T-helper 17 cell (primary cell): Measurements from ENCODE around the gene AQP12B. TPM values are rescaled to one million over a fixed set of nuclear protein-coding genes. Genes with fewer than 3 reads are reported as not detected.
"Not testable (repeated sequence)": the region's sequence is repeated elsewhere in the genome, so short reads cannot be mapped to it uniquely, and the experiment has no call there.

Source experiments
- ATAC-seq: fragments of 150-1000 bp; cut with Tn5 transposase; 2 replicates; pipeline ENCODE4 v1.10.0; 2021; ENCODE audit warnings: mild to moderate bottlenecking, moderate library complexity
- DNase-seq, 3 donors: peaks; one replicate each; pipeline versions ENCODE4 v3.0.0 to v3.0.0-alpha.2; 2020 to 2021
- H3K9me3 ChIP-seq: one replicate; pipeline ENCODE4 v1.7.0; 2013; ENCODE audit warnings: low read length, mild to moderate bottlenecking; ENCODE audit not compliant: control insufficient read depth, poor library complexity, severe bottlenecking
- H3K27ac Mint-ChIP-seq: one replicate; pipeline ENCODE4 v1.8.0; 2022; ENCODE audit warnings: mild to moderate bottlenecking, moderate library complexity, mixed read lengths
- H3K27me3 Mint-ChIP-seq: one replicate; pipeline ENCODE4 v1.8.0; 2022; ENCODE audit warnings: mixed read lengths
- H3K36me3 Mint-ChIP-seq: one replicate; pipeline ENCODE4 v1.8.0; 2022; ENCODE audit warnings: low read depth, mixed read lengths
- H3K4me1 Mint-ChIP-seq: one replicate; pipeline ENCODE4 v1.8.0; 2022; ENCODE audit warnings: mild to moderate bottlenecking, mixed read lengths
- H3K4me3 Mint-ChIP-seq: one replicate; pipeline ENCODE4 v1.8.0; 2022; ENCODE audit warnings: mild to moderate bottlenecking, moderate library complexity, mixed read lengths
- total RNA-seq, 4 donors: library from RNA in 2 of 4; stranded (reverse) in 2 of 4; gene quantifications; one replicate each; pipeline ENCODE4 v1.2.3 and lab custom pipeline; 2022 to 2026

Gene AQP12B
- total RNA-seq, 2 donors from 2014 or later, result not detected

GRCh38 chr2:240690421-240691074, 7.9 kb upstream of the AQP12B start:
- H3K27ac Mint-ChIP-seq, H3K4me3 Mint-ChIP-seq, DNase-seq, H3K27me3 Mint-ChIP-seq, H3K9me3 ChIP-seq, H3K36me3 Mint-ChIP-seq, H3K4me1 Mint-ChIP-seq: not testable (repeated sequence)
- peak; percentile 44 for ATAC-seq

DNA sequence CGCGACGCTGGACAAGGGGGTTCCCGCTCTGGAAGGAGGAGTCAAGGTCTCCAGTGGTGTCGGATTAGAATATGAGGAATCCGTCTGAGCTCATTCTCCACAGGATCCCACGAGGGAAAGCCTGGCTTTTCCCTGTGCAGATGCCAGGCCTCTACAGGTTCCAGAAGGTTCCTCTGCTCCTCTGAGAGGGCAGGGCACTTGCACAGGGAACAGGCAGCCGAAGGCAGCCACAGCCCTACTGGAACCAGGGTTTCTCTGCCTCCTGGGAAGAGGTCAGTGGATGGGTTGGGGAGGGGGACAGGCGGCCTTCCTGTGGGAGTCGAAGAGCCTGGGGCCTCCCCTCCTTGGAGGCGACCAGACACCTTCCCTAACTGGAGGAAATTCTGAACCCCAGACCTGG, 7.3 kb upstream of the AQP12B start:
- Mint-ChIP-seq H3K4me3 (no peak overlapping the region), H3K36me3 (no peaks in the 10 kb centered on the region), H3K4me1 (no peaks in the 10 kb centered on the region), H3K27ac (no peak overlapping the region), H3K27me3 (no peaks in the 10 kb centered on the region)
- ATAC-seq (no peak), DNase-seq (no peak)
- H3K9me3 ChIP-seq, result no peaks in the 10 kb centered on the region

- H3K9me3 ChIP-seq, result no peaks in the 10 kb centered on the region
- H3K27me3 Mint-ChIP-seq, result no peaks in the 10 kb centered on the region
- ATAC-seq, result no peak
- no peaks in the 10 kb centered on the region for H3K36me3 Mint-ChIP-seq
- no peak for DNase-seq
- H3K27ac Mint-ChIP-seq, result no peak overlapping the region
- H3K4me1 Mint-ChIP-seq, result peaks cover 3% of the 10 kb centered on the region
- H3K4me3 Mint-ChIP-seq, result no peak overlapping the region
Measured at GRCh38 chr2:240688553-240688919, 5.9 kb upstream of the AQP12B start.

- H3K9me3 ChIP-seq, result no peaks in the 10 kb centered on the region
- no peak overlapping the region for H3K27ac Mint-ChIP-seq
- H3K4me3 Mint-ChIP-seq, result no peak overlapping the region
- DNase-seq, result no peak
- H3K4me1 Mint-ChIP-seq, result peaks cover 3% of the 10 kb centered on the region
- no peaks in the 10 kb centered on the region for H3K36me3 Mint-ChIP-seq
- no peak for ATAC-seq
- no peaks in the 10 kb centered on the region for H3K27me3 Mint-ChIP-seq
Measured at GRCh38 chr2:240687741-240688552, 5.3 kb upstream of the AQP12B start.

- ATAC-seq (no peak), DNase-seq (no peak)
- peaks cover 3% of the 10 kb centered on the region for H3K4me1 Mint-ChIP-seq
- H3K9me3 ChIP-seq, result no peaks in the 10 kb centered on the region
- H3K27me3 Mint-ChIP-seq, result no peaks in the 10 kb centered on the region
- H3K27ac Mint-ChIP-seq, result no peak overlapping the region
- H3K4me3 Mint-ChIP-seq, result no peak overlapping the region
- no peaks in the 10 kb centered on the region for H3K36me3 Mint-ChIP-seq
Measured at GRCh38 chr2:240687045-240687740, 4.5 kb upstream of the AQP12B start.

- DNase-seq (no peak), ATAC-seq (no peak)
- H3K27ac Mint-ChIP-seq, result no peak overlapping the region
- H3K36me3 Mint-ChIP-seq, result no peaks in the 10 kb centered on the region
- no peaks in the 10 kb centered on the region for H3K9me3 ChIP-seq
- H3K27me3 Mint-ChIP-seq, result no peaks in the 10 kb centered on the region
- H3K4me3 Mint-ChIP-seq, result no peak overlapping the region
- peaks cover 3% of the 10 kb centered on the region for H3K4me1 Mint-ChIP-seq
Measured at GRCh38 chr2:240686460-240686859, 3.8 kb upstream of the AQP12B start.

DNA sequence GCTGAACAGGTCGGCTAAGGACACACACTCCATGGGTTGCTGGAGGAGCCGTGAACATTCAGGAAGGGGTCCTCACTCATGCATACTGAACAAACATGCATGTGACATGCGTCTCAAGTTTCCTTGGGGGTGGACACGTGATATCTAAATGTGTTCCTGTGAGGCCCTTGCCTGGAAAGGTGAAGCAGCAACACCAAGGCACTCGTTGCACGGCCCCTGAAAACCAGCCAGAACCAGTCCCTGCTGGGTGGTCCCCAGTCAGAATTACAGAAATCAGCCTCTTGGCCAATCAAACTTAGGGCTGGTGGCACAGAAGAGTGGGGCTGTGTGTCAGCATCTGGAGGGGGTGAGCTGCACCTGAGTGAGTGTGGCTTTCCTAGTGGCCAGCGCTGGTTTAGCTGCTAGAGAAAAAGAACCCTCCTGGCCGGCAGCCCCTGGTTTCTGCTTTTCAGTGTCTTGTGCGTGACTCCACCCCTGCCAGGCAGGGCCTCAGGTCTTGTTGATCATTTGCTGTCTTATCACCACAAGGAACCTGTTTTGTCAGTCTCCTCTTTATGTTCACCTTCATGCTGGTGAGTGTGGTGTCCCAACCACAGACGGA, 3.2 kb upstream of the AQP12B start:
- Mint-ChIP-seq H3K27me3 (no peaks in the 10 kb centered on the region), H3K36me3 (no peaks in the 10 kb centered on the region), H3K4me3 (no peak overlapping the region), H3K4me1 (peaks cover 3% of the 10 kb centered on the region), H3K27ac (no peak overlapping the region)
- no peaks in the 10 kb centered on the region for H3K9me3 ChIP-seq
- DNase-seq, result no peak
- no peak for ATAC-seq

DNA sequence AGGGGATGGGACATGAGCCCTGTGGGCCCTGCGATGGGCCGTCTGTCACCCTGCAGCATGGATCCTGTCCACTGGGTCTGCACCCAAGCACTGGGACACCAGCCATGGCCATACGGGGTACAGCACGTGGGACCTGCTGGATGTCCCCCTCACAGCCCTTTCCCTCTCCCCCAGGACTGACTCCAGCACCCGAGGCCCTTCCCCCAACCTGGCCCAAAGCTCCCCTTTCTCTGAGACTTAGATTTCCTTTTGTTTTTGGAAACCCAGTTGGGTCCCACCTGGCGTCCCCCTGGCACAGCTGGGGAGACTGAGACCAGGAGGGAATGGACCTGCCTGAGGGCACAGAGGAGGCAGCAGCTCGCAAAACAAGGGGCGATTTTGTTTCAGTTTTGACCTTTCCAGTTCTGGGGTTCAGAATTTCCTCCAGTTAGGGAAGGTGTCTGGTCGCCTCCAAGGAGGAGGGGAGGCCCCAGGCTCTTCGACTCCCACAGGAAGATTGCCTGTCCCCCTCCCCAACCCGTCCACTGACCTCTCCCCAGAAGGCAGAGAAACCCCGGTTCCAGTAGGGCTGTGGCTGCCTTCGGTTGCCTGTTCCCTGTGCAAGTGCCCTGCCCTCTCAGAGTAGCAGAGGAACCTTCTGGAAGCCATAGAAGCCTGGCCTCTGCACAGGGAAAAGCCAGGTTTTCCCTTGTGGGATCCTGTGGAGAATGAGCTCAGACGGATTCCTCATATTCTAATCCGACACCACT, 1.5 kb upstream of the AQP12B start:
- not testable (repeated sequence) for DNase-seq, H3K27me3 Mint-ChIP-seq, H3K36me3 Mint-ChIP-seq, H3K9me3 ChIP-seq, H3K4me1 Mint-ChIP-seq, H3K27ac Mint-ChIP-seq
- H3K4me3 Mint-ChIP-seq, result peak overlapping the region; percentile 72
- ATAC-seq, result peak; percentile 44

GRCh38 chr2:240683329-240683979, 769 bp upstream of the AQP12B start:
- H3K4me1 Mint-ChIP-seq, result not testable (repeated sequence)
- peak; percentile 59 for ATAC-seq

GRCh38 chr2:240680185-240680584, 2.5 kb downstream of the AQP12B start:
- H3K9me3 ChIP-seq, H3K36me3 Mint-ChIP-seq, H3K27me3 Mint-ChIP-seq, DNase-seq, H3K27ac Mint-ChIP-seq, H3K4me1 Mint-ChIP-seq, ATAC-seq, H3K4me3 Mint-ChIP-seq: not testable (repeated sequence)

More at GRCh38 chr2:240683329-240683979, 769 bp upstream of the AQP12B start:
- not testable (repeated sequence) for H3K9me3 ChIP-seq, H3K27ac Mint-ChIP-seq, H3K27me3 Mint-ChIP-seq, H3K36me3 Mint-ChIP-seq, DNase-seq
- H3K4me3 Mint-ChIP-seq, result peak overlapping the region; percentile 72

DNA sequence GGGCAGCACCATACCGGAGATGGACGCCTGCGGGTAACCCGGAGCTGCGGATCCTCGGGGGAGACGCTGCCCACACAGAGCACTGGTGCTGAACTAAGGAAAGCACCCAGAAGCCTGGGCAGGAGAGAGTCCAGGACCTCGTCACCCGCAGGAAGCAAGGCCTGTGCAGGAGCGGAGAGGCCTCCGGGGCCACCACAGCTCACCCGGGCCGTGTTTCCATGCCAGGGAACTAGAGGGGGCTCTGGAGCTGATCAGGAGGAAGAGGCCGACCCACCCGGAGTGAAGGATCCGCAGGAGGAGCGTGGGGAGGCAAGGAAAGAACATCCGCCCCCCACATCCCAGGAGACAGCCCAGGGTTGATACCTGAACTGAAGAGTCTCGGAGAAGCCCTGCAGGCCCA, 3.8 kb downstream of the AQP12B start:
- H3K4me3 Mint-ChIP-seq, ATAC-seq: not testable (repeated sequence)

DNA sequence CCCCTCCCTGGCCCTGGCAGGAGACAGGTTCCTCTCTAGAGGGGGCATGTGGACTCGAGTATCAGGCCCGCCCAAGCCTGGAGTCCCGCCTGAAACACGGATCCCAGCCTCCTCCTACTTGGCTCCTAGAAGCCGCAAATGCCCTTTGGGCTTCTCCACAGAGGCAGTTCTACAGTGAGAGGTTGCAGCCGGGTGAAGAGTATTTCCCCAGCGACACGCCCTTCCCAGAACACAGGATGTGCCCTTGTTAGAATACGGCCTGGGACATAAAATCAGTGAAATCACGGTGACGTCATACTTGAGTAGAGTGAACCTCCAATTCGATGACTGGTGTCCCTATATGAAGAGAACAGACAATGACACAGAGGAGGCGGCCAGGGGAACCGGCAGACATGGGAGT, 4.6 kb downstream of the AQP12B start:
- not testable (repeated sequence) for H3K27me3 Mint-ChIP-seq, H3K4me3 Mint-ChIP-seq, H3K27ac Mint-ChIP-seq, H3K4me1 Mint-ChIP-seq, DNase-seq, H3K9me3 ChIP-seq, ATAC-seq, H3K36me3 Mint-ChIP-seq

More for the DNA sequence above, 3.8 kb downstream of the AQP12B start:
- H3K4me1 Mint-ChIP-seq, H3K36me3 Mint-ChIP-seq, H3K9me3 ChIP-seq, H3K27me3 Mint-ChIP-seq, H3K27ac Mint-ChIP-seq, DNase-seq: not testable (repeated sequence)
